Transverse colon (tissue), 4 donors: ENCODE results near the gene XAGE5. TPM values are rescaled to one million over a fixed set of nuclear protein-coding genes. Genes with fewer than 3 reads are reported as not detected.
"Not testable (repeated sequence)": the region's sequence is repeated elsewhere in the genome, so short reads cannot be mapped to it uniquely, and the experiment has no call there.

Source experiments
- DNase-seq: peaks from one replicate; pipeline ENCODE4 v3.0.0-alpha.2; 2019
- H3K27ac ChIP-seq, 4 donors: fragments of 200-600 bp; sonication (generic); 2 replicates each; pipeline ENCODE4 v1.5.1; 2016 to 2018; ENCODE audit warnings: inconsistent platforms in 4 of 4
- H3K27me3 ChIP-seq: fragments of 200-600 bp; sonication (generic); 2 replicates; pipeline ENCODE4 v1.5.1; 2017; ENCODE audit warnings: inconsistent platforms
- H3K36me3 ChIP-seq, 4 donors: fragments of 200-600 bp; sonication (generic); 2 replicates each; pipeline ENCODE4 v1.5.1; 2017 to 2019; ENCODE audit warnings: inconsistent platforms in 4 of 4
- H3K4me1 ChIP-seq, 4 donors: fragments of 200-600 bp; sonication (generic); 2 replicates each; pipeline ENCODE4 v1.5.1; 2017 to 2020; ENCODE audit warnings: inconsistent platforms in 4 of 4
- H3K4me3 ChIP-seq, 4 donors: fragments of 200-600 bp; sonication (generic); 1 replicate in 1 of 4; 2 replicates in 3 of 4; pipeline versions ENCODE4 v1.5.1 to v1.6.1; 2017 to 2019; ENCODE audit warnings: inconsistent platforms in 4 of 4
- H3K9me3 ChIP-seq, 2 donors: fragments of 200-600 bp; sonication (generic); 2 replicates each; pipeline ENCODE4 v1.5.1; 2017 to 2019; ENCODE audit warnings: inconsistent platforms in 2 of 2
- EP300 ChIP-seq: sonication (generic); formaldehyde crosslinking; IDR thresholded peaks from one replicate; pipeline ENCODE4 v1.6.1; 2017; ENCODE audit warnings: antibody characterized with exemption, low read depth
- POLR2A ChIP-seq: fragments of 450-650 bp; IDR thresholded peaks from one replicate; pipeline ENCODE4 v1.6.1; 2016; ENCODE audit warnings: antibody characterized with exemption, mild to moderate bottlenecking, moderate library complexity
- POLR2AphosphoS5 ChIP-seq, 3 donors: sonication (generic); formaldehyde crosslinking; IDR thresholded peaks; one replicate each; pipeline ENCODE4 v1.6.1; 2016; ENCODE audit warnings: antibody characterized with exemption in 3 of 3
- WGBS, 2 donors: methylation state at CpG; one replicate each; pipeline ENCODE4 v1.1.5; 2018; ENCODE audit warnings: low coverage in 1 of 2; 5-methylcytosine and 5-hydroxymethylcytosine counted together
- in situ Hi-C, 4 donors: fragments of 200-750 bp; cut with MboI; loops; one replicate each; pipeline versions ENCODE4 v1.15.0 to v1.15.1; 2017; ENCODE audit warnings: low sequenced_read_pairs in 3 of 4, low pct_ligation_motif_present in 1 of 4, low pct_unique_long_range_greater_than_20kb in 1 of 4
- intact Hi-C: fragments of 100-400 bp; cut with DNase I; formaldehyde crosslinking; loops from one replicate; pipeline ENCODE4 v1.15.1; 2023; ENCODE audit warnings: low total_unique reads
- total RNA-seq, 4 donors: library from RNA; depleted of rRNA; stranded (reverse); fragments of >200 nt; gene quantifications; one replicate each; pipeline ENCODE4 v1.1.0, GENCODE V29; 2016
- TF ChIP-seq, protein P1 (sequence below), 5 experiments: fragments of 200-600 bp in 3 of 5; fragments of 450-650 bp in 2 of 5; sonication (generic) in 3 of 5; IDR thresholded peaks; 1 replicate in 2 of 5; 2 replicates in 3 of 5; pipeline ENCODE4 v1.5.1; 2016 to 2017; ENCODE audit warnings: antibody characterized with exemption in 5 of 5, inconsistent platforms in 3 of 5, mild to moderate bottlenecking in 2 of 5, moderate library complexity in 1 of 5

XAGE5 gene
- total RNA-seq, 4 donors from 2014 or later = not detected

DNA sequence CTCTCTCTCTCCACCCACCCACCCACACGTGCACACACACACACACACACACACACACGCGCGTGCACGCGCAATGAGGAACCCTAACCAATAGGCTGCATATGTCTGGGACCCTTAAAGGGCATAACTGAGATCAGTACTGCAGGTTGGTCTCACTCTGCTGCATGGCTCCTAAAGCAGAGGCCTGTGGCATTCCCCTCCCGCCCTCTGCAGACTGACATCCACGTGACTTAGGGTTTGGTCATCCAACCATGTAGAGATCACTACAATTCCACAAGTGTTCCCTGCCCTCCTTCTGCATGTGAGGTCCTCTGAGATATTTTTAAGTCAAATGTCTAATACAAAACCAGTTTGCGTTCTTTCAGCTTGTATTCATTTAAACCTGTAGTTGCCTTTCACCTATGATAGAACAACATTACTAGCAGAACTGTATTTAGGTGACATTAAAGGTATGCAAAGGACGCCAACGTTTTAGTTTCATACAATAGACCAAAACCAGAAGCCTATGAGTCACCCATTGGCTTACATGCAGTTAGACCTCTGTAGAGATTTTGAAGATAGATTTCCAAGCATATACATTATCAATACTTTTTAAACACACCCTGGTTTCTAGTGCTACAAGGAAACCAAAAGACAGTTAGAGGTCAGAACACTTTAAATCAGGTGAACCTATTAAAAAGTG is 10.1 kb downstream of the XAGE5 start:
- in situ Hi-C loops (loop anchor here in 1 of 4 donors (25.0 kb wide), 1 partner anchor 159 kb away; the partner anchor contains the start of gene SSX7), intact Hi-C loops (no loop called here)
- H3K9me3 ChIP-seq = no peaks in the 10 kb centered on the region
- no peaks in the 10 kb centered on the region for H3K4me1 ChIP-seq
- no peaks in the 10 kb centered on the region for H3K36me3 ChIP-seq
- no peak overlapping the region for H3K4me3 ChIP-seq
- no peak for DNase-seq
- WGBS, 2 donors = 72 to 90% methylated on average over 7 to 11 of the region's 11 CpGs
- no peaks in the 10 kb centered on the region for H3K27me3 ChIP-seq
- no peak overlapping the region for H3K27ac ChIP-seq
- TF ChIP-seq EP300 (no peak), POLR2AphosphoS5 (IDR thresholded peaks at IDR 0.05) (no peak), POLR2A (no peak)
- TF ChIP-seq, protein P1, sequence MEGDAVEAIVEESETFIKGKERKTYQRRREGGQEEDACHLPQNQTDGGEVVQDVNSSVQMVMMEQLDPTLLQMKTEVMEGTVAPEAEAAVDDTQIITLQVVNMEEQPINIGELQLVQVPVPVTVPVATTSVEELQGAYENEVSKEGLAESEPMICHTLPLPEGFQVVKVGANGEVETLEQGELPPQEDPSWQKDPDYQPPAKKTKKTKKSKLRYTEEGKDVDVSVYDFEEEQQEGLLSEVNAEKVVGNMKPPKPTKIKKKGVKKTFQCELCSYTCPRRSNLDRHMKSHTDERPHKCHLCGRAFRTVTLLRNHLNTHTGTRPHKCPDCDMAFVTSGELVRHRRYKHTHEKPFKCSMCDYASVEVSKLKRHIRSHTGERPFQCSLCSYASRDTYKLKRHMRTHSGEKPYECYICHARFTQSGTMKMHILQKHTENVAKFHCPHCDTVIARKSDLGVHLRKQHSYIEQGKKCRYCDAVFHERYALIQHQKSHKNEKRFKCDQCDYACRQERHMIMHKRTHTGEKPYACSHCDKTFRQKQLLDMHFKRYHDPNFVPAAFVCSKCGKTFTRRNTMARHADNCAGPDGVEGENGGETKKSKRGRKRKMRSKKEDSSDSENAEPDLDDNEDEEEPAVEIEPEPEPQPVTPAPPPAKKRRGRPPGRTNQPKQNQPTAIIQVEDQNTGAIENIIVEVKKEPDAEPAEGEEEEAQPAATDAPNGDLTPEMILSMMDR (IDR thresholded peaks at IDR 0.05) = no peak

GRCh38 chrX:52824608-52825007 is 13.5 kb downstream of the XAGE5 start:
- intact Hi-C loops (no loop called here), in situ Hi-C loops (loop anchor here in 1 of 4 donors (25.0 kb wide), 1 partner anchor 162 kb away; the partner anchor contains the start of gene SSX7)
- no peaks in the 10 kb centered on the region for H3K36me3 ChIP-seq
- no peaks in the 10 kb centered on the region for H3K4me1 ChIP-seq
- TF ChIP-seq POLR2AphosphoS5 (IDR thresholded peaks at IDR 0.05) (no peak), POLR2A (no peak), EP300 (no peak)
- TF ChIP-seq, protein P1 (IDR thresholded peaks at IDR 0.05) = no peak
- no peaks in the 10 kb centered on the region for H3K27me3 ChIP-seq
- H3K9me3 ChIP-seq = no peaks in the 10 kb centered on the region
- 38 to 50% methylated on average over 2 of the region's 2 CpGs for WGBS, 2 donors
- no peak for DNase-seq
- H3K4me3 ChIP-seq = no peak overlapping the region
- H3K27ac ChIP-seq = no peak overlapping the region

DNA sequence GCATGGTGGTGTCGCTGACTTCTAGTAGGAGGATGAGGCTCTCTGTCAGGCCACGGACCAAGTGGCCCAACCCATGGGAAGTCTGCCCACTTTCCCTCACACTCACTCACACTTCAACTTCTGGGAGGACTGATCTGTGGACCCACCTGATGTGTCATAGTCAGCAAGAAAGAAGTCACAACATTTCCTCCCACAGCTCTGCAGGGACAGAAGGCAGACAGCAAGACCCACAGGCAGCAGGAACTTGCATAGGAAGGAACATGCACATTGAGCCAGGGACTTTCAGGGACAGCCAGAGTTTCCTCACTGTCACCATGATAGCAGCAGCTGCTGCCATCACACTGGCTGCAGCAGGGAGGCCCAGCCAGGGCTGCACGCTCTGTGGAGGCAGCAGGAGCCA is 19.5 kb downstream of the XAGE5 start:
- 44% methylated on average over 3 of the region's 3 CpGs; no CpG with 5 or more reads in 1 of the 2 donors for WGBS, 2 donors
- intact Hi-C loops (no loop called here), in situ Hi-C loops (no loop called here)
- Histone ChIP-seq H3K4me1 (no peaks in the 10 kb centered on the region), H3K27me3 (no peaks in the 10 kb centered on the region), H3K9me3 (no peaks in the 10 kb centered on the region), H3K4me3 (no peak overlapping the region), H3K36me3 (no peaks in the 10 kb centered on the region), H3K27ac (no peak overlapping the region)
- TF ChIP-seq POLR2AphosphoS5 (IDR thresholded peaks at IDR 0.05) = no peak
- no peak for TF ChIP-seq EP300
- TF ChIP-seq POLR2A = no peak
- TF ChIP-seq, protein P1 (IDR thresholded peaks at IDR 0.05) = no peak
- no peak for DNase-seq

GRCh38 chrX:52839137-52839536 is 28.1 kb downstream of the XAGE5 start:
- in situ Hi-C loops (no loop called here), intact Hi-C loops (no loop called here)
- Histone ChIP-seq H3K4me1 (no peaks in the 10 kb centered on the region), H3K27me3 (no peaks in the 10 kb centered on the region), H3K36me3 (no peaks in the 10 kb centered on the region), H3K27ac (no peak overlapping the region), H3K9me3 (no peaks in the 10 kb centered on the region), H3K4me3 (no peak overlapping the region)
- TF ChIP-seq POLR2AphosphoS5 (IDR thresholded peaks at IDR 0.05) = no peak
- TF ChIP-seq POLR2A = no peak
- TF ChIP-seq, protein P1 (IDR thresholded peaks at IDR 0.05) = no peak
- no peak for TF ChIP-seq EP300
- WGBS, 2 donors = 40 to 57% methylated on average over 1 to 2 of the region's 2 CpGs
- no peak for DNase-seq

DNA sequence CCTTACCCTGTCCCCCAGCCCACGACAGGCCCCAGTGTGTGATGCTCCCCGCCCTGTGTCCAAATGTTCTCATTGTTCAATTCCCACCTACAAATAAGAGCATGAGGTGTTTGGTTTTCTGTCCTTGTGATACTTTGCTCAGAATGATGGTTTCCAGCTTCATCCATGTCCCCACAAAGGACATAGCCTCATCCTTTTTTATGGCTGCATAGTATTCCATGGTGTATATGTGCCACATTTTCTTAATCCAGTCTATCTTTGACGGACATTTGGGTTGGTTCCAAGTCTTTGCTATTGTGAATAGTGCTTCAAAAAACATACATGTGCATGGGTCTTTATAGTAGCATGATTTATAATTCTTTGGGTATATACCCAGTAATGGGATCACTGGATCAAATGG is 32.5 kb downstream of the XAGE5 start:
- H3K36me3 ChIP-seq, H3K27ac ChIP-seq, H3K27me3 ChIP-seq, H3K4me1 ChIP-seq, in situ Hi-C loops, intact Hi-C loops, DNase-seq, H3K4me3 ChIP-seq, H3K9me3 ChIP-seq: not testable (repeated sequence)
- WGBS, 2 donors = 81 to 83% methylated on average over 1 to 3 of the region's 3 CpGs
